Measurements from ENCODE around the gene ATG2A.

Gene ATG2A

GRCh38 chr11:64872790-64873488 lies 44.1 kb downstream of the ATG2A start:
- Histone ChIP-seq H3K18ac (ENCODE audit: low read length) (no peak overlapping the region), H3K23ac (ENCODE audit: low read length) (no peak overlapping the region), H3K4me2 (ENCODE audit: low read length) (no peak overlapping the region), H2AK5ac (ENCODE audit: low read length) (no peak overlapping the region), H3K36me3 (ENCODE audit: control insufficient read depth in 1 of 2, insufficient read depth in 2 of 2, low read length in 2 of 2) (peaks cover 48 to 53% of the 10 kb centered on the region in 2 experiments), H3K4me1 (ENCODE audit: control insufficient read depth in 1 of 2, insufficient read depth in 2 of 2, low read length in 2 of 2) (peaks cover 41 to 52% of the 10 kb centered on the region in 2 experiments), H2BK12ac (ENCODE audit: low read length) (no peak overlapping the region), H3K79me1 (ENCODE audit: low read length) (peaks cover 27% of the 10 kb centered on the region), H2BK120ac (ENCODE audit: insufficient read depth, low read length, poor library complexity) (no peak overlapping the region), H3K9ac (ENCODE audit: low read length) (no peak overlapping the region), H3K9me3 (ENCODE audit: insufficient read depth, low read depth, low read length) (no peaks in the 10 kb centered on the region), H3K27me3 (ENCODE audit: insufficient read depth, low read length) (no peaks in the 10 kb centered on the region), H3K27ac (ENCODE audit: low read depth, low read length) (no peak overlapping the region), H2AFZ (ENCODE audit: insufficient read depth, low read length, poor library complexity) (no peak overlapping the region), H4K91ac (ENCODE audit: low read depth, low read length) (no peak overlapping the region), H2BK5ac (ENCODE audit: low read depth, low read length, poor library complexity) (no peak overlapping the region), H3K4ac (ENCODE audit: low read depth, low read length) (no peak overlapping the region), H3K14ac (ENCODE audit: low read length) (no peak overlapping the region), H4K8ac (ENCODE audit: low read depth, low read length) (no peak overlapping the region), H4K12ac (ENCODE audit: low read depth, low read length) (no peak overlapping the region), H3K79me2 (ENCODE audit: control insufficient read depth, insufficient read depth, low read length, poor library complexity) (peaks cover 28% of the 10 kb centered on the region), H3K4me3 (ENCODE audit: low read depth, low read length) (no peak overlapping the region)
- no peak for DNase-seq
- WGBS (ENCODE audit: extremely low coverage, insufficient coverage, insufficient read length), result no CpG with 5 or more reads among the region's 8 CpGs

- WGBS (ENCODE audit: extremely low coverage, insufficient coverage, insufficient read length), result no CpG with 5 or more reads among the region's 3 CpGs
- Histone ChIP-seq H4K8ac (ENCODE audit: low read depth, low read length) (no peak overlapping the region), H3K4me1 (ENCODE audit: control insufficient read depth in 1 of 2, insufficient read depth in 2 of 2, low read length in 2 of 2) (peaks cover 43 to 53% of the 10 kb centered on the region in 2 experiments), H3K27ac (ENCODE audit: low read depth, low read length) (no peak overlapping the region), H3K4ac (ENCODE audit: low read depth, low read length) (no peak overlapping the region), H2BK5ac (ENCODE audit: low read depth, low read length, poor library complexity) (no peak overlapping the region), H4K91ac (ENCODE audit: low read depth, low read length) (no peak overlapping the region), H2BK120ac (ENCODE audit: insufficient read depth, low read length, poor library complexity) (no peak overlapping the region), H3K9me3 (ENCODE audit: insufficient read depth, low read depth, low read length) (no peaks in the 10 kb centered on the region), H2BK12ac (ENCODE audit: low read length) (no peak overlapping the region), H3K79me1 (ENCODE audit: low read length) (peaks cover 21% of the 10 kb centered on the region), H3K4me2 (ENCODE audit: low read length) (no peak overlapping the region), H3K9ac (ENCODE audit: low read length) (no peak overlapping the region), H3K14ac (ENCODE audit: low read length) (no peak overlapping the region), H4K12ac (ENCODE audit: low read depth, low read length) (no peak overlapping the region), H2AK5ac (ENCODE audit: low read length) (no peak overlapping the region), H3K36me3 (ENCODE audit: control insufficient read depth in 1 of 2, insufficient read depth in 2 of 2, low read length in 2 of 2) (peaks cover 48 to 55% of the 10 kb centered on the region in 2 experiments), H3K79me2 (ENCODE audit: control insufficient read depth, insufficient read depth, low read length, poor library complexity) (peaks cover 22% of the 10 kb centered on the region), H3K18ac (ENCODE audit: low read length) (no peak overlapping the region), H2AFZ (ENCODE audit: insufficient read depth, low read length, poor library complexity) (no peak overlapping the region), H3K23ac (ENCODE audit: low read length) (no peak overlapping the region), H3K4me3 (ENCODE audit: low read depth, low read length) (peak overlapping the region; percentile 20), H3K27me3 (ENCODE audit: insufficient read depth, low read length) (no peaks in the 10 kb centered on the region)
- DNase-seq, result no peak
These were observed 45.5 kb downstream of the ATG2A start for GRCh38 chr11:64871492-64871891.

DNA sequence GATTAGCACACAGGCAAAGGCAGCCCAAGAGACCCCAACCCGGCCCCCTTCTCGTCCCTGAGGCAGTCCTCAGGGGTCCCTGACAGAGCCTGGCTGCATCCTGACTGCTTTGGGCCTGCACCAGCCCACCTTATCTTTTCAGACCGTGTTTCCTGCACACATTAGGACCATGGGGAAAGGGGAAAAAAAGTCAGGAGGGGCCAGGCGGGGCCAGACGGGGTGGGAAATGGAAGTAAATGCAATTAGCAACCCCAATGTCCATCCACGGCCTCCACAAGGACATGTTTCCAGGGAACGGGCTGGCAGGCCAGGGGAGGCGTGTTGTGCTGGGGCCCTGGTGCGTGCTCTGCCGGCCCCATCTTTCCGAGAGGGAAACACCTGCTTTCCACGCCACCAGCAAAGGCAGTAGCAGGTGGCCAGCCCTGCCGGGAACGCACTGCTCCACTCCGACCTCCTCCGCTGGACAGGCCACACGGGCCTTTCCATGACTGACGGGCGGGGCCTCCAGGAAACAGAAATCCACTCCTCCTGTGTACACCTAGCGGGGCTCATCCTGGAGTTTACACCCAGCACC lies 46.0 kb downstream of the ATG2A start:
- H4K91ac ChIP-seq (ENCODE audit: low read depth, low read length), result no peak overlapping the region
- H4K12ac ChIP-seq (ENCODE audit: low read depth, low read length), result no peak overlapping the region
- no peaks in the 10 kb centered on the region for H3K27me3 ChIP-seq (ENCODE audit: insufficient read depth, low read length)
- no peak overlapping the region for H3K4ac ChIP-seq (ENCODE audit: low read depth, low read length)
- H2AFZ ChIP-seq (ENCODE audit: insufficient read depth, low read length, poor library complexity), result no peak overlapping the region
- no peak overlapping the region for H2BK120ac ChIP-seq (ENCODE audit: insufficient read depth, low read length, poor library complexity)
- H3K9me3 ChIP-seq (ENCODE audit: insufficient read depth, low read depth, low read length), result no peaks in the 10 kb centered on the region
- peaks cover 48 to 55% of the 10 kb centered on the region in 2 experiments for H3K36me3 ChIP-seq (ENCODE audit: control insufficient read depth in 1 of 2, insufficient read depth in 2 of 2, low read length in 2 of 2)
- H3K14ac ChIP-seq (ENCODE audit: low read length), result peak overlapping the region; percentile 38
- H3K79me2 ChIP-seq (ENCODE audit: control insufficient read depth, insufficient read depth, low read length, poor library complexity), result peaks cover 17% of the 10 kb centered on the region
- WGBS (ENCODE audit: extremely low coverage, insufficient coverage, insufficient read length), result no CpG with 5 or more reads among the region's 20 CpGs
- peaks cover 38 to 51% of the 10 kb centered on the region in 2 experiments for H3K4me1 ChIP-seq (ENCODE audit: control insufficient read depth in 1 of 2, insufficient read depth in 2 of 2, low read length in 2 of 2)
- no peak overlapping the region for H3K23ac ChIP-seq (ENCODE audit: low read length)
- H2BK5ac ChIP-seq (ENCODE audit: low read depth, low read length, poor library complexity), result no peak overlapping the region
- H3K79me1 ChIP-seq (ENCODE audit: low read length), result peaks cover 17% of the 10 kb centered on the region
- H2AK5ac ChIP-seq (ENCODE audit: low read length), result no peak overlapping the region
- peak overlapping the region; percentile 52 for H3K18ac ChIP-seq (ENCODE audit: low read length)
- H3K27ac ChIP-seq (ENCODE audit: low read depth, low read length), result no peak overlapping the region
- H3K4me2 ChIP-seq (ENCODE audit: low read length), result peak overlapping the region; percentile 23
- no peak overlapping the region for H3K9ac ChIP-seq (ENCODE audit: low read length)
- H2BK12ac ChIP-seq (ENCODE audit: low read length), result no peak overlapping the region
- peak; percentile 42 to 51 for DNase-seq
- no peak overlapping the region for H4K8ac ChIP-seq (ENCODE audit: low read depth, low read length)
- H3K4me3 ChIP-seq (ENCODE audit: low read depth, low read length), result no peak overlapping the region

DNA sequence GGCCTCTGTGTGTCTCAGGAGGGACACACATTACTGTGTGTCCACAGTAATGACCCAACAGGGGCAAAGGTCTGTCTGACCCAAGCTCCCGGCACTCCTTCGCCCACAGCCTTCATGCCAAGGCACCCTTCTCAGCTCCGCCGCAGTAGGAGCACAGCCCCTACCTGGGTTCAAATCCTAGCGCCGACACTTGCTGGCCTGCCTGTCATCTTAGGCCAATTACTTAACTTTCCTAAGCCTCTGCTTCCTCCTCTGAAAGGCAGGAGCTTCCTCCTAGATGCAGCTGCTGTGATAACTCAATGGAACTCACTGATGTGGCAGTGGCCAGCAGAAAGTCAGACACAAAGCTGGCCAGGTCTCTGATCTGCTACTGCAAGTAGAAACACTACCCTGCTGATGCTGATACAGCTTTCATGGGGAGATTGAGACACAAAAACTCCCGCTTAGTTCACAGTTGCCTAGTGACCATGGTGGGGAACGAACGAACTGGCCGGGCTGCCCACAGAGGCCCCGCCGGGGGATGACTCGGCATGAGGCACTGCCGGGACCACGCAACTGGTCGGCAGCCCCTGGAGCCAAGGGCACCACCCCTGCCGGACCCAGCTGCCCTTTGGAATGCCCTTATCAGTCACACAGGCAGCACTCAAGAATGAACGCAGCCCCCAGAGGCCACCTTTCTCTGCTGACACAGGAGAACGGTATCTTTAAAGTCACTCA lies 46.7 kb downstream of the ATG2A start:
- Histone ChIP-seq H3K27ac (ENCODE audit: low read depth, low read length) (no peak overlapping the region), H2BK120ac (ENCODE audit: insufficient read depth, low read length, poor library complexity) (no peak overlapping the region), H3K4me2 (ENCODE audit: low read length) (peak overlapping the region; percentile 23), H3K27me3 (ENCODE audit: insufficient read depth, low read length) (no peaks in the 10 kb centered on the region), H3K4me1 (ENCODE audit: control insufficient read depth in 1 of 2, insufficient read depth in 2 of 2, low read length in 2 of 2) (peaks cover 34 to 46% of the 10 kb centered on the region in 2 experiments), H3K79me1 (ENCODE audit: low read length) (peaks cover 17% of the 10 kb centered on the region), H2BK12ac (ENCODE audit: low read length) (peak overlapping the region; percentile 59), H2AFZ (ENCODE audit: insufficient read depth, low read length, poor library complexity) (peak overlapping the region; percentile 50), H4K12ac (ENCODE audit: low read depth, low read length) (no peak overlapping the region), H3K4ac (ENCODE audit: low read depth, low read length) (peak overlapping the region; percentile 42), H4K91ac (ENCODE audit: low read depth, low read length) (peak overlapping the region; percentile 28), H3K4me3 (ENCODE audit: low read depth, low read length) (no peak overlapping the region), H3K79me2 (ENCODE audit: control insufficient read depth, insufficient read depth, low read length, poor library complexity) (peaks cover 15% of the 10 kb centered on the region), H2AK5ac (ENCODE audit: low read length) (peak overlapping the region; percentile 24), H3K14ac (ENCODE audit: low read length) (peak overlapping the region; percentile 30), H3K9me3 (ENCODE audit: insufficient read depth, low read depth, low read length) (no peaks in the 10 kb centered on the region), H3K9ac (ENCODE audit: low read length) (no peak overlapping the region), H4K8ac (ENCODE audit: low read depth, low read length) (no peak overlapping the region), H2BK5ac (ENCODE audit: low read depth, low read length, poor library complexity) (no peak overlapping the region), H3K23ac (ENCODE audit: low read length) (no peak overlapping the region), H3K18ac (ENCODE audit: low read length) (peak overlapping the region; percentile 56), H3K36me3 (ENCODE audit: control insufficient read depth in 1 of 2, insufficient read depth in 2 of 2, low read length in 2 of 2) (peaks cover 48 to 53% of the 10 kb centered on the region in 2 experiments)
- no CpG with 5 or more reads among the region's 19 CpGs for WGBS (ENCODE audit: extremely low coverage, insufficient coverage, insufficient read length)
- peak; percentile 97 to 99 for DNase-seq
